SU-DHL-6 (cell line): ENCODE results near the gene GOPC.

ENCODE experiments used
- H2AFZ ChIP-seq: fragments of 200-600 bp; sonication (generic); 2 replicates; pipeline ENCODE4 v1.6.1; 2014; ENCODE audit warnings: low read depth, mild to moderate bottlenecking, moderate library complexity, mixed read lengths, antibody characterized with exemption, low read length; ENCODE audit not compliant: severe bottlenecking
- H3F3A ChIP-seq: fragments of 200-600 bp; shearing (Covaris generic); 2 replicates; pipeline ENCODE4 v1.6.0; 2016; ENCODE audit warnings: antibody characterized with exemption, mild to moderate bottlenecking; ENCODE audit not compliant: insufficient read depth
- H3K27ac ChIP-seq: fragments of 200-600 bp; sonication (generic); 2 replicates; pipeline ENCODE4 v1.5.1; 2016; ENCODE audit warnings: low read depth, mild to moderate bottlenecking, low read length, moderate library complexity, mixed read lengths
- H3K27me3 ChIP-seq: fragments of 200-600 bp; sonication (generic), shearing (Covaris generic); 2 replicates; pipeline ENCODE4 v1.6.0; 2014; ENCODE audit warnings: mild to moderate bottlenecking, low read length
- H3K36me3 ChIP-seq: fragments of 200-600 bp; sonication (generic); 2 replicates; pipeline ENCODE4 v1.6.1; 2014; ENCODE audit warnings: mild to moderate bottlenecking, low read length, mixed read lengths
- H3K4me2 ChIP-seq: fragments of 300-600, 200-600 bp; shearing (Covaris generic), sonication (generic); 2 replicates; pipeline ENCODE4 v1.6.0; 2014; ENCODE audit warnings: low read length, low read depth, mild to moderate bottlenecking; ENCODE audit not compliant: poor library complexity, severe bottlenecking
- H3K4me3 ChIP-seq: fragments of 200-600 bp; sonication (generic); 2 replicates; pipeline ENCODE4 v1.5.1; 2014; ENCODE audit warnings: antibody characterized with exemption, low read length, mild to moderate bottlenecking, mixed read lengths; ENCODE audit not compliant: insufficient read depth, poor library complexity, severe bottlenecking
- H3K79me2 ChIP-seq: fragments of 200-600 bp; sonication (generic); 2 replicates; pipeline ENCODE4 v1.6.1; 2014; ENCODE audit warnings: mild to moderate bottlenecking, low read length, moderate library complexity; ENCODE audit not compliant: insufficient read depth
- H3K9ac ChIP-seq: fragments of 200-600 bp; sonication (generic); 2 replicates; pipeline ENCODE4 v1.7.0; 2014; ENCODE audit warnings: mild to moderate bottlenecking, low read length
- H3K9me2 ChIP-seq: fragments of 200-600 bp; sonication (generic); replicated peaks from 2 replicates; pipeline ENCODE4 v1.6.1; 2014; ENCODE audit warnings: low read length; ENCODE audit not compliant: insufficient read depth
- H3K9me3 ChIP-seq: fragments of 200-600 bp; sonication (generic); 2 replicates; pipeline ENCODE4 v1.6.1; 2014; ENCODE audit warnings: low read length, mixed read lengths; ENCODE audit not compliant: insufficient read depth
- H4K20me1 ChIP-seq: fragments of 200-600 bp; sonication (generic); 2 replicates; pipeline ENCODE4 v1.6.1; 2014; ENCODE audit warnings: low read depth, mild to moderate bottlenecking, antibody characterized with exemption, low read length, moderate library complexity, mixed read lengths
- CTCF ChIP-seq: fragments of 200-600 bp; sonication (generic); IDR thresholded peaks from one replicate; pipeline ENCODE4 v1.5.1; 2017; ENCODE audit warnings: antibody characterized with exemption, mild to moderate bottlenecking, low read length, moderate library complexity; ENCODE audit not compliant: insufficient read depth, poor library complexity, severe bottlenecking
- EZH2phosphoT487 ChIP-seq: fragments of 200-600 bp; sonication (generic), shearing (Covaris generic); conservative IDR thresholded peaks from 2 replicates; pipeline ENCODE4 v1.6.1; 2018; ENCODE audit warnings: mild to moderate bottlenecking, antibody characterized with exemption, low read length, moderate library complexity, mixed read lengths

GOPC gene

GRCh38 chr6:117544716-117545115 is 57.6 kb downstream of the GOPC start:
- Histone ChIP-seq H3K9me2 (no peaks in the 10 kb centered on the region), H3K4me3 (no peak overlapping the region), H3F3A (no peaks in the 10 kb centered on the region), H3K4me2 (no peak overlapping the region), H3K36me3 (no peaks in the 10 kb centered on the region), H3K79me2 (no peaks in the 10 kb centered on the region), H3K9me3 (no peaks in the 10 kb centered on the region), H3K27me3 (no peaks in the 10 kb centered on the region), H2AFZ (no peak overlapping the region), H3K27ac (no peak overlapping the region), H4K20me1 (no peaks in the 10 kb centered on the region), H3K9ac (no peak overlapping the region)
- TF ChIP-seq EZH2phosphoT487, result no peak
- no peak for TF ChIP-seq CTCF

- Histone ChIP-seq H3K9ac (no peak overlapping the region), H4K20me1 (no peaks in the 10 kb centered on the region), H3F3A (no peaks in the 10 kb centered on the region), H3K9me2 (no peaks in the 10 kb centered on the region), H3K27ac (no peak overlapping the region), H3K9me3 (no peaks in the 10 kb centered on the region), H3K4me3 (no peak overlapping the region), H3K79me2 (no peaks in the 10 kb centered on the region), H2AFZ (no peak overlapping the region), H3K4me2 (no peak overlapping the region), H3K27me3 (no peaks in the 10 kb centered on the region), H3K36me3 (no peaks in the 10 kb centered on the region)
- TF ChIP-seq EZH2phosphoT487, result no peak
- TF ChIP-seq CTCF, result no peak
Measured at GRCh38 chr6:117542493-117542892, 59.8 kb downstream of the GOPC start.

GRCh38 chr6:117540670-117541069 is 61.6 kb downstream of the GOPC start:
- no peak for TF ChIP-seq CTCF
- TF ChIP-seq EZH2phosphoT487, result no peak
- Histone ChIP-seq H3K79me2 (no peaks in the 10 kb centered on the region), H4K20me1 (no peaks in the 10 kb centered on the region), H3F3A (no peaks in the 10 kb centered on the region), H3K9me2 (no peaks in the 10 kb centered on the region), H2AFZ (no peak overlapping the region), H3K27ac (no peak overlapping the region), H3K4me2 (no peak overlapping the region), H3K4me3 (no peak overlapping the region), H3K9me3 (no peaks in the 10 kb centered on the region), H3K27me3 (no peaks in the 10 kb centered on the region), H3K9ac (no peak overlapping the region), H3K36me3 (no peaks in the 10 kb centered on the region)
